HCT116 (cell line): Measurements from ENCODE around the gene TMEM126A. TPM values are rescaled to one million over a fixed set of nuclear protein-coding genes. Genes with fewer than 3 reads are reported as not detected.

ENCODE experiments used
- ATAC-seq: fragments of 200-7000 bp; cut with Tn5 transposase; 2 replicates; pipeline ENCODE4 v1.9.1; 2020; ENCODE audit warnings: mild to moderate bottlenecking, moderate library complexity
- BruUV-seq: library from RNA; stranded (reverse); fragments of 400-500 nt; replicated peaks from 2 replicates; lab custom pipeline; 2021; lab: Mats Ljungman, UMichigan
- CTCF ChIA-PET: fragments of 300-600 bp; sonication (Branson Sonifier 250); formaldehyde crosslinking; loops from one replicate; lab custom pipeline; 2021; ENCODE audit warnings: antibody characterized with exemption; lab: Charles Lee
- POLR2A ChIA-PET: fragments of 300-600, 350-600 bp; sonication (Branson Sonifier 250); formaldehyde crosslinking; loops from one replicate; lab custom pipeline; 2021; ENCODE audit warnings: antibody characterized with exemption; lab: Charles Lee
- RAD21 ChIA-PET, 2 experiments: fragments of 300-600 bp; sonication (Branson Sonifier 250); formaldehyde crosslinking; loops; one replicate each; lab custom pipeline; 2023; ENCODE audit warnings: low total read pairs in 2 of 2; ENCODE audit not compliant: uncharacterized antibody in 2 of 2, unreplicated experiment in 2 of 2, low non-redundant PET in 1 of 2; lab: Charles Lee
- DNase-seq: peaks from one replicate; pipeline ENCODE4 v3.0.0-alpha.2; 2010; ENCODE audit warnings: low read depth, low spot score
- H2AFZ ChIP-seq: fragments of 200-600 bp; shearing (Covaris generic), sonication (generic); 2 replicates; pipeline ENCODE4 v1.6.1; 2017; ENCODE audit warnings: low read depth, mixed run types, mixed read lengths, antibody characterized with exemption, low read length; ENCODE audit not compliant: poor library complexity, severe bottlenecking
- H3K27ac ChIP-seq: 2 replicates; pipeline ENCODE4 v1.5.1; 2012; ENCODE audit warnings: low read depth, low read length
- H3K27me3 ChIP-seq: fragments of 200-600 bp; sonication (generic); 2 replicates; pipeline ENCODE4 v1.6.1; 2016; ENCODE audit warnings: mixed run types, low read length, mixed read lengths; ENCODE audit not compliant: insufficient read depth
- H3K36me3 ChIP-seq, 2 experiments: fragments of 200-500 bp in 1 of 2; fragments of 200-600 bp in 1 of 2; sonication (Bioruptor generic) in 1 of 2; sonication (generic) in 1 of 2; 2 replicates each; pipeline versions ENCODE4 v1.5.1 to v1.6.1; 2014 to 2016; ENCODE audit warnings: low read length in 2 of 2, inconsistent platforms in 1 of 2, mixed read lengths in 1 of 2, mixed run types in 1 of 2; ENCODE audit not compliant: insufficient read depth in 2 of 2, control insufficient read depth in 1 of 2
- H3K4me1 ChIP-seq, 2 experiments: fragments of 200-600 bp in 1 of 2; sonication (generic) in 1 of 2; 2 replicates each; pipeline versions ENCODE4 v1.5.1 to v1.6.1; 2012 to 2017; ENCODE audit warnings: low read length in 2 of 2, inconsistent platforms in 1 of 2, mild to moderate bottlenecking in 1 of 2, mixed read lengths in 1 of 2, mixed run types in 1 of 2, moderate library complexity in 1 of 2; ENCODE audit not compliant: insufficient read depth in 2 of 2, control insufficient read depth in 1 of 2
- H3K4me2 ChIP-seq: fragments of 200-600 bp; sonication (generic); 2 replicates; pipeline ENCODE4 v1.6.1; 2017; ENCODE audit warnings: mixed run types, low read length, mixed read lengths
- H3K4me3 ChIP-seq, 2 experiments: fragments of 200-600 bp in 1 of 2; sonication (generic) in 1 of 2; replicated peaks in 1 of 2; 2 replicates each; pipeline ENCODE4 v1.5.1; 2011 to 2016; ENCODE audit warnings: low read length in 2 of 2, control low read depth in 1 of 2, low read depth in 1 of 2, mild to moderate bottlenecking in 1 of 2, mixed read lengths in 1 of 2, mixed run types in 1 of 2
- H3K79me2 ChIP-seq: fragments of 200-600 bp; sonication (generic); 2 replicates; pipeline ENCODE4 v1.6.1; 2017; ENCODE audit warnings: mild to moderate bottlenecking, mixed run types, low read length, moderate library complexity, mixed read lengths; ENCODE audit not compliant: insufficient read depth
- H3K9ac ChIP-seq: fragments of 200-600 bp; sonication (generic); 2 replicates; pipeline ENCODE4 v1.6.1; 2016; ENCODE audit warnings: low read length, mixed read lengths
- H3K9me2 ChIP-seq: fragments of 200-600 bp; sonication (generic), shearing (Covaris generic); 2 replicates; pipeline ENCODE4 v1.6.1; 2017; ENCODE audit warnings: mixed run types, mild to moderate bottlenecking, moderate library complexity; ENCODE audit not compliant: insufficient read depth
- H3K9me3 ChIP-seq, 2 experiments: fragments of 200-500 bp in 1 of 2; fragments of 200-600 bp in 1 of 2; sonication (Bioruptor generic) in 1 of 2; sonication (generic) in 1 of 2; 2 replicates each; pipeline ENCODE4 v1.6.1; 2014 to 2017; ENCODE audit warnings: low read length in 2 of 2, mixed read lengths in 2 of 2, inconsistent platforms in 1 of 2, low read depth in 1 of 2, mild to moderate bottlenecking in 1 of 2, mixed run types in 1 of 2, moderate library complexity in 1 of 2; ENCODE audit not compliant: control insufficient read depth in 1 of 2, insufficient read depth in 1 of 2
- H4K20me1 ChIP-seq: fragments of 200-600 bp; sonication (generic), shearing (Covaris generic); 2 replicates; pipeline ENCODE4 v1.6.1; 2017; ENCODE audit warnings: mixed run types, mild to moderate bottlenecking, moderate library complexity; ENCODE audit not compliant: insufficient read depth
- CEBPB ChIP-seq: IDR thresholded peaks from 2 replicates; pipeline ENCODE4 v1.6.1; 2012; ENCODE audit warnings: low read depth
- ELF1 ChIP-seq: IDR thresholded peaks from 2 replicates; pipeline ENCODE4 v1.6.1; 2012; ENCODE audit warnings: low read depth, borderline replicate concordance
- FOSL1 ChIP-seq: IDR thresholded peaks from 2 replicates; pipeline ENCODE4 v1.6.1; 2012; ENCODE audit warnings: low read depth
- JUND ChIP-seq: IDR thresholded peaks from 2 replicates; pipeline ENCODE4 v1.6.1; 2012
- MAX ChIP-seq: IDR thresholded peaks from 2 replicates; pipeline ENCODE4 v1.6.1; 2012
- POLR2AphosphoS5 ChIP-seq: IDR thresholded peaks from 2 replicates; pipeline ENCODE4 v1.6.1; 2011; ENCODE audit warnings: mild to moderate bottlenecking, low read depth, low read length, moderate library complexity
- REST ChIP-seq: IDR thresholded peaks from 2 replicates; pipeline ENCODE4 v1.6.1; 2012; ENCODE audit warnings: low read depth
- SIN3A ChIP-seq: IDR thresholded peaks from 2 replicates; pipeline ENCODE4 v1.6.1; 2012; ENCODE audit warnings: low read depth
- SP1 ChIP-seq: IDR thresholded peaks from 2 replicates; pipeline ENCODE4 v1.6.1; 2012; ENCODE audit warnings: low read depth
- SRF ChIP-seq: IDR thresholded peaks from 2 replicates; pipeline ENCODE4 v1.6.1; 2012; ENCODE audit warnings: low read depth
- TCF7L2 ChIP-seq: IDR thresholded peaks from 2 replicates; pipeline ENCODE4 v1.7.0; 2011; ENCODE audit warnings: borderline replicate concordance, inconsistent platforms; ENCODE audit not compliant: insufficient read depth, insufficient read length; ENCODE audit errors: extremely low read depth
- intact Hi-C: fragments of 100-400 bp; cut with micrococcal nuclease; formaldehyde crosslinking; loops from 2 replicates; pipeline ENCODE4 v1.10.0; 2022
- total RNA-seq: library from RNA; stranded (reverse); gene quantifications from one replicate; pipeline ENCODE4 v1.2.1, GENCODE V29; 2021; ENCODE audit not compliant: unreplicated experiment

TMEM126A gene
- total RNA-seq, 1 experiment from 2014 or later, result 24.1 TPM

GRCh38 chr11:85685125-85685819, 37.5 kb downstream of the TMEM126A start:
- RAD21 ChIA-PET, result no interaction called here
- H3K4me3 ChIP-seq, result no peak overlapping the region
- H3K4me1 ChIP-seq, result no peaks in the 10 kb centered on the region
- CTCF ChIA-PET, result interaction anchor here (1.1 kb wide), 1 partner anchor 10 kb away, joined by 4 read pairs; no protein-coding TSS in a partner anchor
- H3K9me3 ChIP-seq, result no peaks in the 10 kb centered on the region
- intact Hi-C loops, result no loop called here
- POLR2A ChIA-PET, result interaction anchor here (0.6 kb wide), 1 partner anchor 49 kb away, joined by 3 read pairs; no protein-coding TSS in a partner anchor
- no peaks in the 10 kb centered on the region for H3K36me3 ChIP-seq
- H3K4me2 ChIP-seq, result no peak overlapping the region
- no peak overlapping the region for H3K9ac ChIP-seq
- H4K20me1 ChIP-seq, result no peaks in the 10 kb centered on the region
- no peak overlapping the region for H3K27ac ChIP-seq
- no peak for TF ChIP-seq FOSL1
- TF ChIP-seq SP1, result no peak
- no TSS peak for BruUV-seq
- no peak overlapping the region for H2AFZ ChIP-seq
- no peaks in the 10 kb centered on the region for H3K79me2 ChIP-seq
- no peak for DNase-seq
- no peak for ATAC-seq
- no peaks in the 10 kb centered on the region for H3K27me3 ChIP-seq
- no peaks in the 10 kb centered on the region for H3K9me2 ChIP-seq

GRCh38 chr11:85685820-85686459, 38.2 kb downstream of the TMEM126A start, which contains the start of gene CCDC89:
Gene CCDC89, minus strand, starts transcription at chr11:85686195. Its CDS starts 65 bp downstream, at chr11:85686130.
- Histone ChIP-seq H3K79me2 (no peaks in the 10 kb centered on the region), H3K27me3 (no peaks in the 10 kb centered on the region), H3K27ac (no peak within 1 kb of the TSS), H3K9ac (no peak within 1 kb of the TSS), H4K20me1 (no peaks in the 10 kb centered on the region), H2AFZ (no peak within 1 kb of the TSS), H3K4me1 (no peaks in the 10 kb centered on the region), H3K36me3 (no peaks in the 10 kb centered on the region), H3K4me2 (no peak within 1 kb of the TSS), H3K9me2 (no peaks in the 10 kb centered on the region), H3K4me3 (no peak within 1 kb of the TSS), H3K9me3 (no peaks in the 10 kb centered on the region)
- POLR2A ChIA-PET, result no interaction called here
- ATAC-seq (peak; percentile 69), DNase-seq (no peak)
- RAD21 ChIA-PET, result no interaction called here
- TF ChIP-seq TCF7L2 (no peak), SIN3A (no peak), POLR2AphosphoS5 (no peak), MAX (no peak), CEBPB (no peak), JUND (no peak), ELF1 (no peak), SRF (no peak), REST (no peak)
- intact Hi-C loops, result no loop called here
- CTCF ChIA-PET, result interaction anchor here (1.1 kb wide), 1 partner anchor 9 kb away, joined by 4 read pairs; no protein-coding TSS in a partner anchor
- BruUV-seq, result no TSS peak
